Endothelial cell of umbilical vein (primary cell): Measurements from ENCODE around the gene CDT1.

Source experiments
- EZH2 ChIP-seq: IDR thresholded peaks from 2 replicates; pipeline ENCODE4 v1.6.1; 2012; ENCODE audit warnings: borderline replicate concordance, low read depth, mild to moderate bottlenecking, moderate library complexity, low read length, inconsistent platforms; ENCODE audit not compliant: severe bottlenecking
- GATA2 ChIP-seq: IDR thresholded peaks from 2 replicates; pipeline ENCODE4 v1.7.0; 2011; ENCODE audit warnings: low read depth, mild to moderate bottlenecking, moderate library complexity, mixed read lengths, low read length; ENCODE audit not compliant: insufficient read length, insufficient read depth
- MAX ChIP-seq: IDR thresholded peaks from 2 replicates; pipeline ENCODE4 v1.6.1; 2011; ENCODE audit not compliant: insufficient read depth, insufficient read length
- MYC ChIP-seq: IDR thresholded peaks from one replicate; pipeline ENCODE4 v1.6.1; 2011; ENCODE audit warnings: mild to moderate bottlenecking, low read depth, low read length
- POLR2A ChIP-seq: IDR thresholded peaks from 2 replicates; pipeline ENCODE4 v1.6.1; 2012; ENCODE audit warnings: low read depth, mild to moderate bottlenecking, control low read depth, low read length
- POLR2AphosphoS5 ChIP-seq: IDR thresholded peaks from 2 replicates; pipeline ENCODE4 v1.6.1; 2012; ENCODE audit warnings: low read depth, mild to moderate bottlenecking, control low read depth, low read length, moderate library complexity; ENCODE audit not compliant: insufficient read depth
- TF ChIP-seq, protein P1 (sequence below), 2 donors: IDR thresholded peaks; 1 replicate in 1 of 2; 2 replicates in 1 of 2; pipeline ENCODE4 v1.5.1; 2011; ENCODE audit warnings: low read length in 2 of 2, mild to moderate bottlenecking in 2 of 2, moderate library complexity in 2 of 2, control low read depth in 1 of 2, inconsistent platforms in 1 of 2, low read depth in 1 of 2; ENCODE audit not compliant: insufficient read depth in 1 of 2; ENCODE audit errors: extremely low read depth in 1 of 2

- TF ChIP-seq, protein P1, sequence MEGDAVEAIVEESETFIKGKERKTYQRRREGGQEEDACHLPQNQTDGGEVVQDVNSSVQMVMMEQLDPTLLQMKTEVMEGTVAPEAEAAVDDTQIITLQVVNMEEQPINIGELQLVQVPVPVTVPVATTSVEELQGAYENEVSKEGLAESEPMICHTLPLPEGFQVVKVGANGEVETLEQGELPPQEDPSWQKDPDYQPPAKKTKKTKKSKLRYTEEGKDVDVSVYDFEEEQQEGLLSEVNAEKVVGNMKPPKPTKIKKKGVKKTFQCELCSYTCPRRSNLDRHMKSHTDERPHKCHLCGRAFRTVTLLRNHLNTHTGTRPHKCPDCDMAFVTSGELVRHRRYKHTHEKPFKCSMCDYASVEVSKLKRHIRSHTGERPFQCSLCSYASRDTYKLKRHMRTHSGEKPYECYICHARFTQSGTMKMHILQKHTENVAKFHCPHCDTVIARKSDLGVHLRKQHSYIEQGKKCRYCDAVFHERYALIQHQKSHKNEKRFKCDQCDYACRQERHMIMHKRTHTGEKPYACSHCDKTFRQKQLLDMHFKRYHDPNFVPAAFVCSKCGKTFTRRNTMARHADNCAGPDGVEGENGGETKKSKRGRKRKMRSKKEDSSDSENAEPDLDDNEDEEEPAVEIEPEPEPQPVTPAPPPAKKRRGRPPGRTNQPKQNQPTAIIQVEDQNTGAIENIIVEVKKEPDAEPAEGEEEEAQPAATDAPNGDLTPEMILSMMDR (IDR thresholded peaks at IDR 0.05; ENCODE audit: extremely low read depth in 1 of 2, insufficient read depth in 1 of 2, low read depth in 1 of 2, low read length in 2 of 2), result no peak
- TF ChIP-seq POLR2A (no peak), POLR2AphosphoS5 (no peak), MAX (no peak), EZH2 (no peak), GATA2 (no peak), MYC (no peak)
Measured at GRCh38 chr16:88804552-88805339, 1.2 kb downstream of the CDT1 start.
